ENCODE data around the gene THEMIS.

Gene THEMIS

GRCh38 chr6:127858727-127859391 lies 42.0 kb downstream of the THEMIS start:
- no peak for DNase-seq

GRCh38 chr6:127857051-127857637 lies 43.7 kb downstream of the THEMIS start:
- no peak for DNase-seq

- peak; percentile 36 to 65 for DNase-seq
Measured at GRCh38 chr6:127855542-127856159, 45.2 kb downstream of the THEMIS start.

- DNase-seq: no peak
Measured at GRCh38 chr6:127854009-127854408, 46.8 kb downstream of the THEMIS start.

GRCh38 chr6:127851197-127851596 lies 49.7 kb downstream of the THEMIS start:
- DNase-seq: no peak

- no peak for DNase-seq
Measured at GRCh38 chr6:127845242-127845641, 55.6 kb downstream of the THEMIS start.

GRCh38 chr6:127844529-127844928 lies 56.3 kb downstream of the THEMIS start:
- no peak for DNase-seq

GRCh38 chr6:127843582-127843981 lies 57.3 kb downstream of the THEMIS start:
- DNase-seq: no peak

GRCh38 chr6:127842562-127842961 lies 58.3 kb downstream of the THEMIS start:
- no peak for DNase-seq

- no peak for DNase-seq
Measured at GRCh38 chr6:127841811-127842210, 59.0 kb downstream of the THEMIS start.

- no peak for DNase-seq
Measured at GRCh38 chr6:127834136-127834535, 66.7 kb downstream of the THEMIS start.

GRCh38 chr6:127833336-127833735 lies 67.5 kb downstream of the THEMIS start:
- DNase-seq: no peak

GRCh38 chr6:127832381-127832780 lies 68.5 kb downstream of the THEMIS start:
- no peak for DNase-seq

- DNase-seq: no peak
Measured at GRCh38 chr6:127824061-127824460, 76.8 kb downstream of the THEMIS start.

GRCh38 chr6:127821431-127821830 lies 79.4 kb downstream of the THEMIS start:
- no peak for DNase-seq

GRCh38 chr6:127818149-127818548 lies 82.7 kb downstream of the THEMIS start:
- no peak for DNase-seq

- no peak for DNase-seq
Measured at GRCh38 chr6:127816643-127817042, 84.2 kb downstream of the THEMIS start.

- no peak for DNase-seq
Measured at GRCh38 chr6:127813699-127814027, 87.2 kb downstream of the THEMIS start.

- DNase-seq: no peak
Measured at GRCh38 chr6:127812985-127813698, 87.7 kb downstream of the THEMIS start.

- DNase-seq: no peak
Measured at GRCh38 chr6:127811900-127812570, 88.8 kb downstream of the THEMIS start.

GRCh38 chr6:127807806-127808517 lies 92.9 kb downstream of the THEMIS start:
- no peak for DNase-seq

- DNase-seq: no peak
Measured at GRCh38 chr6:127796713-127797112, 104.1 kb downstream of the THEMIS start.

GRCh38 chr6:127794405-127794804 lies 106.5 kb downstream of the THEMIS start:
- DNase-seq: no peak

Measured in activated CD4-positive, alpha-beta T cell treated with anti-CD3 and anti-CD28 coated beads for 4 hours (primary cell).